HEK293 (cell line): Measurements from ENCODE around the gene SLIT2.

Source experiments
- CTCF ChIA-PET: fragments of 350-600 bp; formaldehyde crosslinking; extraction: SDS; loops from one replicate; lab custom pipeline; 2021; ENCODE audit warnings: antibody characterized with exemption; lab: Yijun Ruan, JAX
- POLR2A ChIA-PET: fragments of 300-600 bp; formaldehyde crosslinking; extraction: SDS; loops from one replicate; lab custom pipeline; 2020; ENCODE audit warnings: antibody characterized with exemption, inconsistent platforms; lab: Yijun Ruan, JAX
- H3K27ac ChIP-seq: fragments of 200-500 bp; sonication (Bioruptor generic); 2 replicates; pipeline ENCODE4 v1.5.1; 2014; ENCODE audit warnings: low read depth, low read length, control low read depth, inconsistent platforms; ENCODE audit errors: extremely low read depth
- H3K36me3 ChIP-seq, 2 experiments: fragments of 200-500 bp in 1 of 2; sonication (Bioruptor generic) in 1 of 2; 1 replicate in 1 of 2; 2 replicates in 1 of 2; pipeline ENCODE4 v1.5.1; 2014 to 2017; ENCODE audit warnings: inconsistent platforms in 2 of 2, low read length in 2 of 2; ENCODE audit not compliant: control insufficient read depth in 2 of 2, insufficient read depth in 1 of 2
- H3K4me1 ChIP-seq: fragments of 200-500 bp; sonication (Bioruptor generic); 2 replicates; pipeline ENCODE4 v1.5.1; 2014; ENCODE audit warnings: mild to moderate bottlenecking, low read length, inconsistent platforms; ENCODE audit not compliant: control insufficient read depth, insufficient read depth
- H3K4me3 ChIP-seq: 2 replicates; pipeline ENCODE4 v1.5.1; 2011; ENCODE audit warnings: low read depth, mild to moderate bottlenecking, control low read depth, low read length, moderate library complexity
- H3K9me3 ChIP-seq: fragments of 200-500 bp; sonication (Bioruptor generic); 2 replicates; pipeline ENCODE4 v1.5.1; 2014; ENCODE audit warnings: low read depth, low read length, inconsistent platforms; ENCODE audit not compliant: control insufficient read depth, insufficient read depth
- ATF2 ChIP-seq: fragments of 450-650 bp; formaldehyde crosslinking; IDR thresholded peaks from 2 replicates; pipeline ENCODE4 v1.5.1; 2016; ENCODE audit warnings: missing biosample characterization, missing genetic modification characterization, low read depth
- IKZF3 ChIP-seq: fragments of 450-650 bp; IDR thresholded peaks from 2 replicates; pipeline ENCODE4 v1.5.0; 2018; ENCODE audit warnings: missing biosample characterization, mild to moderate bottlenecking, missing genetic modification characterization, moderate library complexity
- INSM2 ChIP-seq: fragments of 450-650 bp; formaldehyde crosslinking; IDR thresholded peaks from 2 replicates; pipeline ENCODE4 v1.5.1; 2016; ENCODE audit warnings: missing biosample characterization, missing genetic modification characterization
- PBX3 ChIP-seq: sonication (generic); formaldehyde crosslinking; IDR thresholded peaks from 2 replicates; pipeline ENCODE4 v1.8.1; 2022; ENCODE audit warnings: mild to moderate bottlenecking, moderate library complexity, missing genetic modification reagents
- PRDM1 ChIP-seq: fragments of 450-650 bp; formaldehyde crosslinking; IDR thresholded peaks from 2 replicates; pipeline ENCODE4; 2016; ENCODE audit warnings: missing biosample characterization, missing genetic modification characterization
- PRDM4 ChIP-seq: fragments of 450-650 bp; formaldehyde crosslinking; IDR thresholded peaks from 2 replicates; pipeline ENCODE4 v1.5.1; 2017; ENCODE audit warnings: missing biosample characterization, missing genetic modification characterization
- ZBTB7A ChIP-seq: fragments of 450-650 bp; formaldehyde crosslinking; IDR thresholded peaks from 2 replicates; pipeline ENCODE4 v1.5.1; 2016; ENCODE audit warnings: low read depth, missing biosample characterization, missing genetic modification characterization
- ZNF112 ChIP-seq: fragments of 450-650 bp; formaldehyde crosslinking; IDR thresholded peaks from 2 replicates; pipeline ENCODE4 v1.5.0; 2017; ENCODE audit warnings: missing biosample characterization, missing genetic modification characterization
- ZNF174 ChIP-seq: fragments of 450-650 bp; formaldehyde crosslinking; IDR thresholded peaks from 2 replicates; pipeline ENCODE4 v1.5.0; 2017; ENCODE audit warnings: missing biosample characterization, mild to moderate bottlenecking, missing genetic modification characterization
- ZNF311 ChIP-seq: fragments of 450-650 bp; formaldehyde crosslinking; IDR thresholded peaks from 2 replicates; pipeline ENCODE4 v1.5.1; 2017; ENCODE audit warnings: missing biosample characterization, missing genetic modification characterization, borderline replicate concordance
- ZNF416 ChIP-seq: fragments of 450-650 bp; formaldehyde crosslinking; IDR thresholded peaks from 2 replicates; pipeline ENCODE4 v1.5.1; 2016; ENCODE audit warnings: missing biosample characterization, missing genetic modification characterization
- ZNF48 ChIP-seq: fragments of 450-650 bp; formaldehyde crosslinking; IDR thresholded peaks from 2 replicates; pipeline ENCODE4 v1.5.1; 2016; ENCODE audit warnings: missing biosample characterization, missing genetic modification characterization
- ZNF600 ChIP-seq: fragments of 450-650 bp; formaldehyde crosslinking; IDR thresholded peaks from 2 replicates; pipeline ENCODE4 v1.5.1; 2016; ENCODE audit warnings: missing biosample characterization, missing genetic modification characterization
- ZNF629 ChIP-seq: fragments of 450-650 bp; formaldehyde crosslinking; IDR thresholded peaks from 2 replicates; pipeline ENCODE4 v1.5.1; 2017; ENCODE audit warnings: missing biosample characterization, missing genetic modification characterization
- ZNF658 ChIP-seq: fragments of 450-650 bp; formaldehyde crosslinking; IDR thresholded peaks from 2 replicates; pipeline ENCODE4; 2016; ENCODE audit warnings: missing biosample characterization, missing genetic modification characterization
- ZNF747 ChIP-seq: fragments of 450-650 bp; formaldehyde crosslinking; IDR thresholded peaks from 2 replicates; pipeline ENCODE4 v1.5.1; 2016; ENCODE audit warnings: missing biosample characterization, missing genetic modification characterization
- TF ChIP-seq, protein P1 (sequence below): fragments of 450-650 bp; formaldehyde crosslinking; optimal IDR thresholded peaks from 2 replicates; pipeline ENCODE3; 2016; ENCODE audit warnings: missing biosample characterization, mild to moderate bottlenecking, missing genetic modification characterization
- TF ChIP-seq, protein P2 (sequence below): fragments of 450-650 bp; formaldehyde crosslinking; IDR thresholded peaks from 2 replicates; pipeline ENCODE4 v1.5.1; 2016; ENCODE audit warnings: missing biosample characterization, missing genetic modification characterization
- TF ChIP-seq, protein P3 (sequence below): fragments of 450-650 bp; formaldehyde crosslinking; IDR thresholded peaks from 2 replicates; pipeline ENCODE4 v1.5.1; 2016; ENCODE audit warnings: missing biosample characterization, missing genetic modification characterization
- TF ChIP-seq, protein P4 (sequence below): fragments of 450-650 bp; formaldehyde crosslinking; IDR thresholded peaks from 2 replicates; pipeline ENCODE4 v1.5.1; 2016; ENCODE audit warnings: missing biosample characterization, missing genetic modification characterization

The SLIT2 gene

DNA sequence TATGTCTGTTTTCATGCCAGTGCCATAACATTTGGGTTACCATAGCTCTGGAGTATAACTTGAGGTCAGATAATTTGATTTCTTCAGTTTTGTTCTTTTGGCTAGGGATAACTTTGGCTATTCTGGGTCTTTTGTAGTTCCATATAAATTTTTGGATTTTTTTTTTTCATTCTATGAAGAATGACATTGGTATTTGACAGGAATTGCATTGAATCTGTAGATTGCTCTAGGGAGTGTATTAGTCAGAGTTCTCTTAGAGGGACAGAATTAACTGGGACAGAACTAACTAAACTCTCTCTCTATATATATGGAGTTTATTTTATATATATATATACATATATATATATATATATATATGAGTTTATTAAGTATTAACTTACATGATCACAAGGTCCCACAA lies 32.2 kb upstream of the SLIT2 start (continued):
- TF ChIP-seq ATF2 (tag by site-specific recombination) (no peak), IKZF3 (tag by site-specific recombination) (no peak), ZNF629 (no peak), ZBTB7A (tag by site-specific recombination) (no peak), ZNF174 (tag by site-specific recombination) (no peak), INSM2 (tag by site-specific recombination) (no peak), ZNF48 (tag by site-specific recombination) (no peak), ZNF658 (tag by site-specific recombination) (no peak)
- TF ChIP-seq, protein P1, sequence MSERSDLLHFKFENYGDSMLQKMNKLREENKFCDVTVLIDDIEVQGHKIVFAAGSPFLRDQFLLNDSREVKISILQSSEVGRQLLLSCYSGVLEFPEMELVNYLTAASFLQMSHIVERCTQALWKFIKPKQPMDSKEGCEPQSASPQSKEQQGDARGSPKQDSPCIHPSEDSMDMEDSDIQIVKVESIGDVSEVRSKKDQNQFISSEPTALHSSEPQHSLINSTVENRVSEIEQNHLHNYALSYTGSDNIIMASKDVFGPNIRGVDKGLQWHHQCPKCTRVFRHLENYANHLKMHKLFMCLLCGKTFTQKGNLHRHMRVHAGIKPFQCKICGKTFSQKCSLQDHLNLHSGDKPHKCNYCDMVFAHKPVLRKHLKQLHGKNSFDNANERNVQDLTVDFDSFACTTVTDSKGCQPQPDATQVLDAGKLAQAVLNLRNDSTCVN (tag by site-specific recombination), result no peak
- TF ChIP-seq, protein P2, sequence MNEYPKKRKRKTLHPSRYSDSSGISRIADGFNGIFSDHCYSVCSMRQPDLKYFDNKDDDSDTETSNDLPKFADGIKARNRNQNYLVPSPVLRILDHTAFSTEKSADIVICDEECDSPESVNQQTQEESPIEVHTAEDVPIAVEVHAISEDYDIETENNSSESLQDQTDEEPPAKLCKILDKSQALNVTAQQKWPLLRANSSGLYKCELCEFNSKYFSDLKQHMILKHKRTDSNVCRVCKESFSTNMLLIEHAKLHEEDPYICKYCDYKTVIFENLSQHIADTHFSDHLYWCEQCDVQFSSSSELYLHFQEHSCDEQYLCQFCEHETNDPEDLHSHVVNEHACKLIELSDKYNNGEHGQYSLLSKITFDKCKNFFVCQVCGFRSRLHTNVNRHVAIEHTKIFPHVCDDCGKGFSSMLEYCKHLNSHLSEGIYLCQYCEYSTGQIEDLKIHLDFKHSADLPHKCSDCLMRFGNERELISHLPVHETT, result no peak

GRCh38 chr4:20237894-20238537 lies 13.7 kb upstream of the SLIT2 start:
- no peak overlapping the region for H3K4me3 ChIP-seq
- H3K4me1 ChIP-seq, result no peaks in the 10 kb centered on the region
- no peaks in the 10 kb centered on the region for H3K36me3 ChIP-seq
- H3K27ac ChIP-seq, result no peak overlapping the region
- H3K9me3 ChIP-seq, result no peaks in the 10 kb centered on the region
- CTCF ChIA-PET, result no interaction called here
- POLR2A ChIA-PET, result no interaction called here
- TF ChIP-seq PBX3 (CRISPR knock-in tag) (no peak), PRDM4 (tag by site-specific recombination) (no peak), ZNF311 (tag by site-specific recombination) (no peak), ZNF600 (tag by site-specific recombination) (no peak), ZNF416 (tag by site-specific recombination) (no peak), PRDM1 (no peak), ZNF112 (tag by site-specific recombination) (no peak), ZNF747 (tag by site-specific recombination) (no peak)
- TF ChIP-seq, protein P3, sequence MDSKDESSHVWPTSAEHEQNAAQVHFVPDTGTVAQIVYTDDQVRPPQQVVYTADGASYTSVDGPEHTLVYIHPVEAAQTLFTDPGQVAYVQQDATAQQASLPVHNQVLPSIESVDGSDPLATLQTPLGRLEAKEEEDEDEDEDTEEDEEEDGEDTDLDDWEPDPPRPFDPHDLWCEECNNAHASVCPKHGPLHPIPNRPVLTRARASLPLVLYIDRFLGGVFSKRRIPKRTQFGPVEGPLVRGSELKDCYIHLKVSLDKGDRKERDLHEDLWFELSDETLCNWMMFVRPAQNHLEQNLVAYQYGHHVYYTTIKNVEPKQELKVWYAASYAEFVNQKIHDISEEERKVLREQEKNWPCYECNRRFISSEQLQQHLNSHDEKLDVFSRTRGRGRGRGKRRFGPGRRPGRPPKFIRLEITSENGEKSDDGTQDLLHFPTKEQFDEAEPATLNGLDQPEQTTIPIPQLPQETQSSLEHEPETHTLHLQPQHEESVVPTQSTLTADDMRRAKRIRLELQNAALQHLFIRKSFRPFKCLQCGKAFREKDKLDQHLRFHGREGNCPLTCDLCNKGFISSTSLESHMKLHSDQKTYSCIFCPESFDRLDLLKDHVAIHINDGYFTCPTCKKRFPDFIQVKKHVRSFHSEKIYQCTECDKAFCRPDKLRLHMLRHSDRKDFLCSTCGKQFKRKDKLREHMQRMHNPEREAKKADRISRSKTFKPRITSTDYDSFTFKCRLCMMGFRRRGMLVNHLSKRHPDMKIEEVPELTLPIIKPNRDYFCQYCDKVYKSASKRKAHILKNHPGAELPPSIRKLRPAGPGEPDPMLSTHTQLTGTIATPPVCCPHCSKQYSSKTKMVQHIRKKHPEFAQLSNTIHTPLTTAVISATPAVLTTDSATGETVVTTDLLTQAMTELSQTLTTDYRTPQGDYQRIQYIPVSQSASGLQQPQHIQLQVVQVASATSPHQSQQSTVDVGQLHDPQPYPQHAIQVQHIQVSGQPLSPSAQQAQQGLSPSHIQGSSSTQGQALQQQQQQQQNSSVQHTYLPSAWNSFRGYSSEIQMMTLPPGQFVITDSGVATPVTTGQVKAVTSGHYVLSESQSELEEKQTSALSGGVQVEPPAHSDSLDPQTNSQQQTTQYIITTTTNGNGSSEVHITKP (tag by site-specific recombination), result no peak
- TF ChIP-seq, protein P4, sequence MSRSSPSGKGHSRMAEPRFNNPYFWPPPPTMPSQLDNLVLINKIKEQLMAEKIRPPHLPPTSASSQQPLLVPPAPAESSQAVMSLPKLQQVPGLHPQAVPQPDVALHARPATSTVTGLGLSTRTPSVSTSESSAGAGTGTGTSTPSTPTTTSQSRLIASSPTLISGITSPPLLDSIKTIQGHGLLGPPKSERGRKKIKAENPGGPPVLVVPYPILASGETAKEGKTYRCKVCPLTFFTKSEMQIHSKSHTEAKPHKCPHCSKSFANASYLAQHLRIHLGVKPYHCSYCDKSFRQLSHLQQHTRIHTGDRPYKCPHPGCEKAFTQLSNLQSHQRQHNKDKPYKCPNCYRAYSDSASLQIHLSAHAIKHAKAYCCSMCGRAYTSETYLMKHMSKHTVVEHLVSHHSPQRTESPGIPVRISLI (tag by site-specific recombination), result no peak
